ENCODE measurements around the gene DTHD1. TPM values are rescaled to one million over a fixed set of nuclear protein-coding genes. Genes with fewer than 3 reads are reported as not detected.

Gene DTHD1
- total RNA-seq, 6 donors from 2014 or later: 0.83 to 47.4 (median 7.2) TPM

GRCh38 chr4:36329228-36329627, 47.8 kb downstream of the DTHD1 start:
- ATAC-seq (ENCODE audit: low FRiP score in 2 of 2) (no peak), DNase-seq (no peak)
- WGBS, 2 donors: 84 to 85% methylated on average over 2 of the region's 2 CpGs
- Histone ChIP-seq H3K36me3 (no peaks in the 10 kb centered on the region), H3K27me3 (no peaks in the 10 kb centered on the region), H3K9me3 (no peaks in the 10 kb centered on the region), H3K4me3 (no peak overlapping the region), H3K4me1 (no peaks in the 10 kb centered on the region), H3K27ac (no peak overlapping the region)
- TF ChIP-seq POLR2A (IDR thresholded peaks at IDR 0.05): no peak

GRCh38 chr4:36330796-36331195, 49.4 kb downstream of the DTHD1 start:
- DNase-seq: no peak
- WGBS, 2 donors: 94 to 95% methylated on average over 1 of the region's 1 CpG
- Histone ChIP-seq H3K4me3 (no peak overlapping the region), H3K27ac (no peak overlapping the region), H3K27me3 (no peaks in the 10 kb centered on the region), H3K9me3 (no peaks in the 10 kb centered on the region), H3K4me1 (no peaks in the 10 kb centered on the region), H3K36me3 (no peaks in the 10 kb centered on the region)
- no peak for ATAC-seq (ENCODE audit: low FRiP score in 2 of 2)
- TF ChIP-seq EP300 (IDR thresholded peaks at IDR 0.05): no peak
- no peak for TF ChIP-seq POLR2A (IDR thresholded peaks at IDR 0.05)
- no peak for TF ChIP-seq CTCF (IDR thresholded peaks at IDR 0.05)
- TF ChIP-seq POLR2AphosphoS5 (IDR thresholded peaks at IDR 0.05): no peak

GRCh38 chr4:36332023-36332781, 50.8 kb downstream of the DTHD1 start:
- no peaks in the 10 kb centered on the region for H3K36me3 ChIP-seq
- WGBS, 2 donors: 84 to 89% methylated on average over 7 of the region's 7 CpGs
- ATAC-seq (ENCODE audit: low FRiP score in 2 of 2) (no peak), DNase-seq (no peak)
- H3K27ac ChIP-seq: no peak overlapping the region
- no peaks in the 10 kb centered on the region for H3K4me1 ChIP-seq
- H3K27me3 ChIP-seq: no peaks in the 10 kb centered on the region
- TF ChIP-seq CTCF (IDR thresholded peaks at IDR 0.05) (no peak), EP300 (IDR thresholded peaks at IDR 0.05) (no peak), POLR2AphosphoS5 (IDR thresholded peaks at IDR 0.05) (no peak), POLR2A (IDR thresholded peaks at IDR 0.05) (no peak)
- no peaks in the 10 kb centered on the region for H3K9me3 ChIP-seq
- no peak overlapping the region for H3K4me3 ChIP-seq

- Histone ChIP-seq H3K4me1 (no peaks in the 10 kb centered on the region), H3K36me3 (no peaks in the 10 kb centered on the region), H3K4me3 (no peak overlapping the region), H3K27me3 (no peaks in the 10 kb centered on the region), H3K9me3 (no peaks in the 10 kb centered on the region), H3K27ac (no peak overlapping the region)
- ATAC-seq (ENCODE audit: low FRiP score in 2 of 2) (no peak), DNase-seq (no peak)
- TF ChIP-seq CTCF (IDR thresholded peaks at IDR 0.05): no peak
- TF ChIP-seq EP300 (IDR thresholded peaks at IDR 0.05): no peak
- TF ChIP-seq POLR2A (IDR thresholded peaks at IDR 0.05): no peak
- TF ChIP-seq POLR2AphosphoS5 (IDR thresholded peaks at IDR 0.05): no peak
Measured at GRCh38 chr4:36332782-36333131, 51.3 kb downstream of the DTHD1 start.

GRCh38 chr4:36333303-36333877, 52.0 kb downstream of the DTHD1 start:
- no peaks in the 10 kb centered on the region for H3K27me3 ChIP-seq
- DNase-seq (no peak), ATAC-seq (ENCODE audit: low FRiP score in 2 of 2) (no peak)
- H3K4me1 ChIP-seq: no peaks in the 10 kb centered on the region
- H3K4me3 ChIP-seq: no peak overlapping the region
- no peak for TF ChIP-seq EP300 (IDR thresholded peaks at IDR 0.05)
- no peak for TF ChIP-seq POLR2AphosphoS5 (IDR thresholded peaks at IDR 0.05)
- TF ChIP-seq POLR2A (IDR thresholded peaks at IDR 0.05): no peak
- no peak for TF ChIP-seq CTCF (IDR thresholded peaks at IDR 0.05)
- no peaks in the 10 kb centered on the region for H3K9me3 ChIP-seq
- no peak overlapping the region for H3K27ac ChIP-seq
- WGBS, 2 donors: 83 to 89% methylated on average over 6 of the region's 6 CpGs
- no peaks in the 10 kb centered on the region for H3K36me3 ChIP-seq
